NCI-H1417 (cell line): ENCODE measurements around the gene NAPSA.
A peak's percentile ranks its signal among the peaks of the same experiment; 100 is the strongest.

ENCODE experiments used
- DNase-seq, 3 experiments: peaks; one replicate each; lab custom pipeline; 2025; lab: John Stamatoyannopoulos, UW

Gene NAPSA

DNA sequence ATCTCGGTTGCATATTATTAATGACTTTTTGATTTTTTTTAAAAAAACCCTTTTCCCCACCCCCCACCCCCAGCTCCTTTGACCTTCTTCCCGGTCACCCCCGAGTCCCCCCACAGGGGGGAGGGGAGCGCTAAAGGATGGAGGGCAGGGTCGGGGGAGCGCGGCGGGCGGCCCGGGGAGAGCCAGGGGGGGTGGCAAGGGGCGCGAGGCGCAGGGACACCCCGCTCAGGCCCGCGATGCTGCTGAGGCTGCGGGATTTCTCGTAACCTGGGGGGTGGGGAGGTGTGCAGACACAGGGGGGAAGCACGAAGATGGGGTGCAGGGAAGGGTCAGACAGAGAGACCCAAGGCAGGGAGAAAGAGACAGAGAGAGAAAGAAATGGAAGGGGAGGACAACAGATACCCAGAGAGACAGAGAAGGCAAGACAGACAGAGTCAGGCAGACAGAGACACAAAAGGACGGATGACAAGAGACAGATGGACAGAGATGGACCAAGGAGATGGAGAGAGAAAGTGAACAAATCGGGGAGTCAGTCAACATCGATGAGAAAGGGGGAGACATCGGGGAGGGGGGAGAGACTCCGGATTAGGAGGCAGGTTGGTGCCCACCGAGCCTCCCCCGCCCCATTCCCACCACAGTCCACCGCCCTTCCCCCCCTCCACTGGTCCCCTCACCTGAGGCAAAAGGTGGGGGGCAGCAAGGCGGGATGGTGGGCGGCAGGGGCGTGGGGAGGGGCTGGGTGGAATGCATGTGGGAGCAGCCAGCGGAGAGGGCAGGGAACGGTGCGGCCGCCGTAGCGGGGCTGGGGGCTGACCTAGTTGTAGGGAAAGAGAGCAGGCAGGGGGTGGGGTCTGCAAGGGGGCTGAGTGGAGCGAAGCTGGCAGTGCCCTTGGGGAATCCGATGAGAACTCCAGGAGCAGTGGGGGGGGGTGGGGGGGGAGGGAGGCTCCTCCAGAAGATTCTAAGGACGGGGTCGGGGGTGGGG lies 50.4 kb downstream of the NAPSA start:
- DNase-seq, result peak in 2 of 3 experiments; percentile 16 to 46

- peak; percentile 30 to 46 (median 35) for DNase-seq
Measured at GRCh38 chr19:50313812-50314536, 51.5 kb downstream of the NAPSA start.

DNA sequence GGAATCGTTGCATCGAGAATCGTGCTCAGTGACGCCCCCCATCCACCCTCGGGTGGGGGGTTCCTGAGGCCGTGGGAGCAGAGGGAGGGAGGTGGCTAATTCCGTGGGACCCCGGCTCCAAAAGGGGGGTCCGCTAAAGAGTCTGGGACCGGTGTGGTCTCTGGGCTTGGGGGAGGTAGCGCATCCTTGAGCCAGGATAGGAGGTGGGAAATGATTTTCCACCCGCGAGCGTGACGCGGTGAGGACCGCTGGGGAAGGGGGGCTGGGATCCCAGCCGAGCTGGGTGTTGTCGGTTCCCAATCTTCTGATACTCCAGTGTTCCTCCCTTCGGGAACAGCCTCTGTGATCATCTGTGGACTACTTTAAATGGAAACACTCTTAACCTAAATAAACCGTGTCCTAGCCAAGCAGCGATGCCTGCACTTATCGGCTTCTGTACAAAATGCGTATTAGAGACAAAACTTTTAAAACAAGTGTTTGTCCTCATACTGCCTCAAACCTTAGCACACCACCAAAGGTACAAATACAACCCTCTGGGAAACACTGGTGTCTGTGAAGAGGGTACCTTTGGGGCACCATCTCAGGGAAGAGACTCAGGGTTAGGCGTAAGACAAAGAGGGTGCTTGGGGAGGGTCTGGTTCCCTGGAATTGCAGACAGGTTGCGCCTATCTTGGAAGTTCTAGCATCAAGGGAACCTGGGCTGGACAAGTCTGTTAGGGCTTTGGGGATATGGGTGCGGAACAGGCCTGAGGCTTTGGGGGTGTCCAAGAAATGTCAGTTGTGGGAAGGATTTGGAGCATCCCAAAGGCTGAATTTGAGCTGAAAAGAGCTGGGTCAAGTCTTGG lies 52.2 kb downstream of the NAPSA start:
- peak in 1 of 3 experiments; percentile 7 for DNase-seq

DNA sequence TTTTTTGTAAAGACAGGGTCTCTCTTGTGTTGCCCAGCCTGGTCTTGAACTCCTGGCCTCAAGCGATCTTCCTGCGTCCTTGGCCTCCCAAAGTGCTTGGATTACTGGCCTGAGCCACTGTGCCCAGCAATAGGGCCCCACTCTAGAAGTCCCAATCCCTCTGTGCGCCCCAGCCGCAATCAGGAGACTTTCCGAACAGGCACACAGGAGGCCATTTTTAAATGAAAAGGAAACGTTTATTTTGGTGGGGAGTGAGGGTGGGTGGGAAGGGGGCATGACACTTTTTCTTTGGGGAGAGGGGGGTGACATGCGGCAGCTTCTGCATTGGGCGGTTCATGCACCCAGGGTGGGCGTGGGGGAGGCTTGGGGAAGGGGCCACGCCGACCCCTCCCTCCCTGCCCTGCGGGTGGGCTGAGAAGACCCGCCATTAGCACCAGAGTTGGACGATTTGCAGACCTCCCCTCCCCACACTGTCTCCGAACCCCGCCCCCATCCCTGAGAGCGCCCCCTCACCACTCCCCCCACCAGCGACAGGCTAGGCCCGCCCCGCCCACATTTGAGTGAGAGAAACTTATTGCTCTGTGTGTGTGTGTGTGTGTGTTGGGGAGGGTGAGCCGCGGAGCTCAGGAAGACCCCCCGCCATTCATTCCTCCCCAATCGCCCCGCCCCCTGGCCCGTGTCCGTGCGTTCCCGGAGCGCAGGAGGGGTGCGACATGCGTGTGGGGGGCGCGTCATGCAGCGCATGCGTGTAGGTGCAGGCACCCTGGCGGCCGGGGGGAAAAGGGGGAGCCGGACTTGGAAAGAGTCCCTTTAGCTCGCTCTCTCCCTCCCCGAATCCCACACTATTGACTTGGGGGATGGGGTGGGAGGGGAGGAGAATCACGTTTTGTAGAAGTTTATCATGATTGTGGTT lies 53.5 kb downstream of the NAPSA start:
- peak in 2 of 3 experiments; percentile 47 to 71 for DNase-seq

- no peak for DNase-seq
Measured at GRCh38 chr19:50310759-50311465, 54.5 kb downstream of the NAPSA start.

GRCh38 chr19:50309396-50310125 lies 55.9 kb downstream of the NAPSA start:
- no peak for DNase-seq

- DNase-seq, result no peak
Measured at GRCh38 chr19:50308991-50309390, 56.4 kb downstream of the NAPSA start.
